GM12892 (cell line): ENCODE results near the gene DHRSX.

Experiments
- POLR2A ChIP-seq: IDR thresholded peaks from 2 replicates; pipeline ENCODE4 v1.6.1; 2011; ENCODE audit warnings: low read depth, low read length, control low read depth
- TAF1 ChIP-seq: IDR thresholded peaks from 2 replicates; pipeline ENCODE4 v1.6.1; 2011; ENCODE audit warnings: low read depth, mild to moderate bottlenecking, control low read depth, low read length, borderline replicate concordance

DNA sequence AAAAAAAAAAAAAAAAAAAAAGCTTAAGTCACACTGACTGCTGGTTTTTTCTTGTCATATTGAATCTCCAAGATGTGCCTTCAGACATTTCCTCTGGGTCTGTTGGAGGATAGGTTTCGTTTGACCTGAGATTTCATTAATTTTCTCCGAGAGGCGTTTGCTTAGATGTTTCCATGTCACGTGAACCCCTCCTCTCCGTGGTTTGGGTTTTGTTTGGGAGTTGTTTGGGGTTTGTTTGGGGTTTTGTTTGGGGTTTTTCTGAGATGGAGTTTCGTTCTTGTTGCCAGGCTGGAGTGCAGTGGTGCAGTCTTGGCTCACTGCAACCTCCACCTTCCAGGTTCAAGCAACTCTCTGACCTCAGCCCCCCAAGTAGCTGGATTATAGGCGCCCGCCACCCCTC lies 40.8 kb upstream of the DHRSX start:
- no peak for TF ChIP-seq POLR2A
- no peak for TF ChIP-seq TAF1
